HUES64 (cell line): ENCODE results near the gene FAM53C. TPM values are rescaled to one million over a fixed set of nuclear protein-coding genes. Genes with fewer than 3 reads are reported as not detected.
"Not testable (repeated sequence)": the region's sequence is repeated elsewhere in the genome, so short reads cannot be mapped to it uniquely, and the experiment has no call there.

Experiments used
- H3K27ac ChIP-seq: 2 replicates; pipeline ENCODE4 v1.7.0; 2013; ENCODE audit warnings: low read depth, low read length, inconsistent platforms
- H3K27me3 ChIP-seq: 2 replicates; pipeline ENCODE4 v1.6.1; 2013; ENCODE audit warnings: mild to moderate bottlenecking, low read length; ENCODE audit not compliant: insufficient read depth
- H3K36me3 ChIP-seq: 2 replicates; pipeline ENCODE4 v1.6.1; 2013; ENCODE audit warnings: mild to moderate bottlenecking, low read length; ENCODE audit not compliant: insufficient read depth
- H3K4me1 ChIP-seq: 2 replicates; pipeline ENCODE4 v1.6.1; 2013; ENCODE audit warnings: mild to moderate bottlenecking, low read length, moderate library complexity; ENCODE audit not compliant: insufficient read depth
- H3K4me3 ChIP-seq: 2 replicates; pipeline ENCODE4 v1.5.1; 2013; ENCODE audit warnings: mild to moderate bottlenecking, low read length, moderate library complexity
- H3K9ac ChIP-seq: 2 replicates; pipeline ENCODE4 v1.6.1; 2013; ENCODE audit warnings: mild to moderate bottlenecking, low read depth, low read length
- H3K9me3 ChIP-seq: 2 replicates; pipeline ENCODE4 v1.6.1; 2013; ENCODE audit warnings: low read depth, low read length; ENCODE audit not compliant: insufficient read depth
- WGBS: fragments of 150-250, 120-280 bp; methylation state at CpG from one replicate; pipeline ENCODE4 v1.1.7; 2013; ENCODE audit warnings: missing lambda C conversion rate; 5-methylcytosine and 5-hydroxymethylcytosine counted together
- polyA plus RNA-seq, 2 experiments: library from polyadenylated mRNA; stranded (reverse); fragments of 50-300 nt; gene quantifications; one replicate each; pipeline ENCODE4 v1.2.3, GENCODE V29; 2013

The FAM53C gene
- 37.5 TPM for polyA plus RNA-seq (2013, experiment 1 of 2)
- 38.6 TPM for polyA plus RNA-seq (2013, experiment 2 of 2)

DNA sequence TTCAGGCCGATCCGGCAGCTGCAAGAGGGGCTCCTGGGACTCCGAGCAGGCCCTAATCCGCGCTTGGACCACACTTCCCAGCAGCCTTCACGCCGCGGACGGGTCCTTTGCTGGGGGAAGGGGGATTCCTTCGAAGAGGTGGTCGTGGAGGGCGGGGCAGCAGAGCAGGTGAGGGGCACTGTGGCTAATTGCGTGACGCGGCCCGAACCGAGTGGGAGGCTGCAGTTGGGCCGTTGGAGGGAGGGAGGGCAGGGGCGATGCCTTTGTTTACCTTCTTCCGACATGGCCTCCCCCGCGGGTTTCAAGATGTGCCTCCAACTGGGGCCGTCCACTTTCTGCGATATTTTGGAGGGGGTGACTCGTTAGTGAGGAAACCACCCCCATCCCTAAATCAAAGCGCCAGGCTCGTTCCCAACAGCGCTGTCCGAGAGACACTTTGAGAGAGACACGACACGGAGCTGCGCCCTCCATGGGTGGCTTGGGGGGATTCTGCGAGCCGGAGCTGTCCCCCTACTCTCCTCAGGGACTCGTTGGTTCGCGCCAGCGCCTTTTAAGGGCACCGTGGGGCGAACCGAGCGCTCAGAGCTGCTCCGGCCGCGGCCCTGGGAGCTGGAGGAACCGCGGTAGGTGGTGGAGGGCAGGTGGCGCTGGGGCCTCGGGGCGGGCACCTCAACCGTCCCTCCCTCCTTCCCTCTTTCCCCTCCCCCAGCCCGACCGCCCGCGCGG is at the start of gene FAM53C:
Gene FAM53C, plus strand, starts transcription at position 582 of the 726 bp plus-strand sequence. CDS start 3,070 bp downstream, outside the sequence.
- Histone ChIP-seq H3K36me3 (peaks cover 26% of the 10 kb centered on the region), H3K27ac (peak within 1 kb of the TSS; percentile 97), H3K9ac (peak within 1 kb of the TSS; percentile 93), H3K4me1 (peaks cover 11% of the 10 kb centered on the region), H3K27me3 (no peaks in the 10 kb centered on the region), H3K9me3 (no peaks in the 10 kb centered on the region), H3K4me3 (peak within 1 kb of the TSS; percentile 59)
- WGBS, result under 1% methylated on average over 43 of the region's 56 CpGs

DNA sequence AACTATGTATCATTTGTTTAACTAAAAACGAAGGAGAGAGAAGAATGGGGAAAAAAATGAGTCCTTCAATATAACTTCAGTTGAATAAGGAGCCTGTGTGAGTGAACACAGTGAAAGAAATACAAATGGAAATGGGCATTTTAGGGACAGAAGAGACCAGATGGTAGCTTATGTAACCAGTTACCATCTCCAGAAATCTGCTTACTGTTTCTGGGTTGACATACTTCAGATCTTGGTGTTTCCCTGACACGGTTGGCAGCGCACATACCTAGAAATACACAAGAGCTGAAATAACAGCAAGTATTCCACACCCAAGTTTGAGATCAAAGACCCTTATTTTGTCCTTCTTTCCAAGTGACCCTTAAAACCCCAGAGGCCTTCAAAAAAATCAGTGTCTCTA is 48.8 kb upstream of the FAM53C start:
- whole genome bisulfite sequencing, result 87% methylated on average over 3 of the region's 3 CpGs
- H3K36me3 ChIP-seq, result peaks cover 52% of the 10 kb centered on the region
- H3K9me3 ChIP-seq, result no peaks in the 10 kb centered on the region
- no peaks in the 10 kb centered on the region for H3K27me3 ChIP-seq
- no peaks in the 10 kb centered on the region for H3K4me1 ChIP-seq
- no peak overlapping the region for H3K9ac ChIP-seq
- H3K27ac ChIP-seq, result no peak overlapping the region
- H3K4me3 ChIP-seq, result no peak overlapping the region

DNA sequence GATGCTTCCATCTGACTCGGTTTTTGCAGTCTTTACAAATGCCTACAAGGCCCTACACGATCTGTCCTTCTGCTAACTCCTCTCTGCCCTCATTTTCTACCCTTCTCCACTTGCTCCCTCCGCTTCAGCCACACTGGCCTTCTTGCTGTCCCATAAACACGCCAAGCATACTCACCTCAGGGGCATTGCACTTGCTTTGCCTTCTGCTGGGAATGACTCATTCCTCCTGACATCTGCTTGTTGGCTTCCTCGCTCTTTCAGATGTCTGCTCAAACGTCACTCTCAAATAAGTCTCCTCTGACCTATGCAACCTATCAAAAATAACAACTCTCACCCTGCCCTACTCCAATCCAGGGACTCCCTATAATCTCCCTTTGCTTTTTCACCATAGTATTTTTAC is 34.7 kb upstream of the FAM53C start:
- Histone ChIP-seq H3K9ac (no peak overlapping the region), H3K27ac (no peak overlapping the region), H3K27me3 (no peaks in the 10 kb centered on the region), H3K36me3 (peaks cover 9% of the 10 kb centered on the region), H3K9me3 (no peaks in the 10 kb centered on the region), H3K4me1 (no peaks in the 10 kb centered on the region), H3K4me3 (no peak overlapping the region)
- WGBS, result 87% methylated on average over 6 of the region's 6 CpGs

DNA sequence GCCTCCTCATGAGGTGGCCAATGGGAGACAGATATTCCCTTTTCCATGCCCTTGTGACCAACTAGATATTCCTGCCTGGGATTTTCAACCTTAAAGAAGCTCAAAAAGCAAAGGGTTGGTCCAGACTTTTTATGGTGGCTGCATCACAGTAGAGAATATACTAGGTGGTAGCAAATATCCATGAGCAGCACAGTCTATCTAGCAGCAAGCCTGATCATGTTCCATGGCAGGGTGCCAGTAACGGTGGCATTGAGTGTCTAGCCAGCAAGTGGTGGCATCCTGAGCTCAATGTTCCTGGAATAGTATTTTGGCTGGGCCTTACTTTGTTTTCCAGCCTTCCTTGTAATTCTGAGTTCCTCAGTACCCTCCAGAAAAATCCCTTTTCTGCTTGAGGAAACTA is 32.3 kb upstream of the FAM53C start:
- Histone ChIP-seq H3K9me3 (no peaks in the 10 kb centered on the region), H3K36me3 (peaks cover 14% of the 10 kb centered on the region), H3K9ac (no peak overlapping the region), H3K27me3 (no peaks in the 10 kb centered on the region), H3K4me3 (no peak overlapping the region), H3K4me1 (no peaks in the 10 kb centered on the region), H3K27ac (no peak overlapping the region)
- WGBS, result 95% methylated on average over 1 of the region's 1 CpG

DNA sequence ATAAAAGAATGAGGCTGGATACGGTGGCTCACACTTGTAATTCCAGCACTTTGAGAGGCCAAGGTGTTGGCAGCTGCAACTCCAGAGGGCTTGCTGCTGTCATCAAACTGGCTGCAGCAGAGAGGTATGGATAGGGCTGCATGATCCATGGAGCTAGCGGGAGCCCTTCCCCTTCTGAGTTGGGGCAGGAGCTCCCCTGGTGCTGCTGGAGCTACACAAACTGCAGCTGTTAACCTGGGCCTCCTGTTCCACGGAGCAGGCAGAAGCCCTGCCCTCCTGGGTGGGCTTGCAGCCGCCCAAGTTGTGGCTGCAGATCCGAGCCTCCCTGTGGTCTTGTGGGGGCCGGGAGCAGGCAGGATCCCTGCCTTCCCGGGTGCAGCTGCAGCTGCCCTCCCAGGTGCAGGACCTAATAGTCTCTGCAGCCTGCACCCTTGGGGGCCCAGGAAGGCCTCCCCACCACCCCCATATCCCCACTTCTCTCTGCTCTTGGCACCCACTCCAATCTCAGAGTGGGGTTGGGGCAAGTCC is 22.3 kb upstream of the FAM53C start:
- Histone ChIP-seq H3K27me3 (no peaks in the 10 kb centered on the region), H3K4me1 (no peaks in the 10 kb centered on the region), H3K9me3 (no peaks in the 10 kb centered on the region), H3K9ac (no peak overlapping the region), H3K27ac (no peak overlapping the region), H3K36me3 (peaks cover 56% of the 10 kb centered on the region), H3K4me3 (no peak overlapping the region)
- WGBS, result 91% methylated on average over 7 of the region's 7 CpGs

DNA sequence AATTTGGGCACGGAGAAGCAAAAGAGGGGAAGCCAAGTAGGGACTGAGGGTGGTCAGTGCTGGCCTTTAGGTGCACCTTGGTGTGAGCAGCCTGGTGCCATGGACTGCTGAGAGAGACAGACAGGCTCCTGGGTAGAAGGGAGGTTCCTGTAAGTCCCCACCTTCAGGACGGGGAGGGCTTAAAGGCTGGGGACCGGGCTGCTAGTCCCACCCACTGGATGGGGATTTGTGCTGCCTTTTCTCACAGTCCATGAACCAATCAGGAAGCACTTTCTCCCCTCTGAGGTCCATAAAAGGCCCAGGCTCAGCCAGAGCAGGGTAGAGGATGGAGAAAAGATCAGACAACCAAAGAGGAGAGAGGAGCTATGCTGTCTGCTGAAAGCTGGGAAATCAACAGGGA is 21.7 kb upstream of the FAM53C start:
- WGBS, result 85% methylated on average over 3 of the region's 3 CpGs

DNA sequence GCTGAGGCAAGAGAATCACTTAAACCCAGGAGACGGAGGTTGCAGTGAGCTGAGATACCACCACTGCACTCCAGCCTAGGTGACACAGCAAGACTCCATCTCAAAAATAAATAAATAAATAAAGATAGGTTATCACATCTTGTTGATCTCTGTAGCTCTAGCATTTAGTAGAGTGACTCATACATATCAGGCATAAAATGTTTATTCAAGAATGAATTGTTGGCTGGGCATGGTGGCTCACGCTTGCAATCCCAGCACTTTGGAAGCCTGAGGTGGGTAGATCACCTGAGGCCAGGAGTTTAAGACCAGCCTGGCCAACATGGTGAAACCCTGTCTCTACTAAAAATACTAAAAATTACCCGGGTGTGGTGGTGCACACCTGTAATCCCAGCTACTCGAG is 19.9 kb upstream of the FAM53C start:
- H3K27ac ChIP-seq, H3K27me3 ChIP-seq, H3K9ac ChIP-seq, H3K4me1 ChIP-seq, H3K4me3 ChIP-seq, H3K9me3 ChIP-seq: not testable (repeated sequence)
- H3K36me3 ChIP-seq, result peaks cover 57% of the 10 kb centered on the region
- WGBS, result 97% methylated on average over 4 of the region's 4 CpGs

More for the DNA sequence above, 21.7 kb upstream of the FAM53C start:
- Histone ChIP-seq H3K27ac (no peak overlapping the region), H3K9ac (no peak overlapping the region), H3K9me3 (no peaks in the 10 kb centered on the region), H3K27me3 (no peaks in the 10 kb centered on the region), H3K4me3 (no peak overlapping the region), H3K4me1 (no peaks in the 10 kb centered on the region), H3K36me3 (peaks cover 60% of the 10 kb centered on the region)

DNA sequence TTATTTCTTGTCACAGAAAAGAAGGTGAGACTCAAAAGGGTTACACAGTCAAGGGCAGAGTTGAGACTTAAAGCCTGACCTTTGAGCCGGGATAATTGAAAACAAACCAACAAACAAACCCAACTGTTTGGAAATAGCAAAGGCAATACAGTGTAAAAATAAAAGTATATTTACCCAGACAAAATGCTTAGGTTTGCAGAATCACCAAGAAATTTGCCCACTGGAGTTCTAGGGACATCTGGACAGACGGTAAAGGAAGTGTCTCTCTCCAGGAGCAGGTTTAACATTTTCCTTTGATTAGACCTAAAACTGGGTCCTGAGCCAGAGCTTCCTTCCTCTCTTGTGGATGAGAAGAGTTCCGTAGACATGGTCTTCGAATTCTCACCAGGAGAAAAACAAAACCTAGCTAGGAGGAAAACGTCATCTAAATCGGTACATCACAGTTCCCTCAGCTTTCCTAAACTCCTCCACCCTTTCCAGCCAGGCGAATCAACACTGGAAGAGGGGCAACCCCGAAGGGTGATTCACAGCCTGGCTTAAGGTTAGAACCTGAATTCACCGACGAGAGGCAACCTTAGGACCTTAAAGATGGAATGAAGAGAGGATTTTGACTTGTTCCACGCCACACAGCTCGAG is 7.1 kb upstream of the FAM53C start:
- no peaks in the 10 kb centered on the region for H3K27me3 ChIP-seq
- H3K36me3 ChIP-seq, result peaks cover 18% of the 10 kb centered on the region
- 0 out of 2 replicates have a peak, but pooled peaks cover 3% of the 10 kb centered on the region for H3K4me1 ChIP-seq
- WGBS, result 15% methylated on average over 11 of the region's 12 CpGs
- no peaks in the 10 kb centered on the region for H3K9me3 ChIP-seq
- H3K27ac ChIP-seq, result peak overlapping the region; percentile 75
- H3K9ac ChIP-seq, result peak overlapping the region; percentile 85
- peak overlapping the region; percentile 84 for H3K4me3 ChIP-seq

DNA sequence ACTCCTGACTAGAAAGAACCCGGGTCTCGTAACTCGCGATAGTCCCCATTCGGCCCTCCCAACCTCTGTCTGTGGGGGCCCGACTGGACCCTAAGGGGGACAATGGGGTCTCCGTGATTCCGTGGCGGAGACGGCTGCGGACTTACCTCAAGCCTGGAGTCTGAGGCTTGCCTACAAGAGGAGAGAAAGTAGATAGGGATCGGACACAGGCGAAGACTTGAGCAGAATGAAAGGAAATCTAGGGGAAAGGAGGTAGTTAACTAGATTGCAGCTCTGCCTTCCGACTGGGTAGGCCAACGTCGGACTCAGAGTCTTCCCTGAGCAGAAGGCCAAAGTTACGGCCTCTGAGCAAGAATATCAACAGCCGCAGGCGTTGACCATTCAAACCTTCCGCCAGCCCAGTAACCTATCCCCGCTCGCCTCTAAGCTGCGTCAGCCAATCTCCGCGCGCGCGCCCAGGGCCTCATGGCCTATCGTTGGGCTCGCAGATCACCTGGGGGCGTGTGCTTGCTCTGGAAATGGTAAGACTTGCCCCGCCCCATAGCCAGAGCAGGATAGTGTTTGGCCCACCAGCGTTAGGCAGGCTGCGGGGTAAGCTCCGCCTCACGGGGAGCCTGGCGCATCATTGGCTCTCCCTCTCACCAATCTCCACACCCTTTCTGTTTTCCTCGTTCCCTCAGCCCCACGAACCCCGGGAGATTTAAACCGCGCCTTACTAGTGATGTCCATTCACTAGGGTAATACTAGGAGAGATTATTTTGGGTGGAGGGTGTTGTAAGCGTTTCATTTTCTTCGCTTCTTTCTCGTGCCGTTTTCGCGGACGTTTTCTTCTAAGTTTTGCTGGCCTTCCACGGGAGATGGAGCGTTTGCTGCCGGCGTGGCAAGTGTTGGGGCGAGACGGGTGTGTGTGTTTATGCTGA is 6.4 kb upstream of the FAM53C start, which contains the start of gene CDC25C:
Gene CDC25C, minus strand, starts transcription at position 356 of the 920 bp plus-strand sequence. CDS start 624 bp downstream, outside the sequence.
- under 1% methylated on average over 55 of the region's 55 CpGs for WGBS
- H3K36me3 ChIP-seq, result peaks cover 14% of the 10 kb centered on the region
- H3K4me3 ChIP-seq, result peak within 1 kb of the TSS; percentile 84
- no peaks in the 10 kb centered on the region for H3K27me3 ChIP-seq
- peaks cover 4% of the 10 kb centered on the region; the same call in 1 of the 2 replicates for H3K4me1 ChIP-seq
- H3K9me3 ChIP-seq, result no peaks in the 10 kb centered on the region
- H3K27ac ChIP-seq, result peak within 1 kb of the TSS; percentile 75
- H3K9ac ChIP-seq, result peak within 1 kb of the TSS; percentile 85

DNA sequence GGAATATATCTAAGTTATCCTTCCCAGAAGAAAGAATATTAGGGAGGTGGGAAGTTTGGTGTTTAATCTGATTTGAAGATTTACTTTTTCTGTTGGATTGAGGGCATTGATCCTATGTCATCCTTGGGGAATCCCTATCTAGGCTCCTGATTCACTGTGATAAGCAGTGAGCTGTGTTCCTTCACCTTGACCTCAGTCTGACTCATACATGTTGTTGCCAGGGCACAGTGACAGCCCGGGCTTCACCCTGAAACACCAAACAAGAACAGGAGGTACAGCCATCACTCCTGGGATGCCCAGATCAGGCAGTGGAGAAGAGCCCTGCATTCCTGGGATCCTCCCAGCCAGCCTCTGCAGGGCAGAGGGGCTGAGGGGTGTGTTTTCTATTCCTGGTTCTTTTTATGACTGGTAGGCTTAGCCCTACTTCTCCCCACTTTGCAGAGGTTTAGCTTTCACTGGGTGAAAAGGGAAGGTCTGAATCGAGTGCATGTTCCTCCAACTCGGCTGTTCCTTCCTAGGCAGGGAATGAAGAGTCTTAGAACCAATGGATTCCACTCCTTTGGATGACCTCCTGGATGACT is 3.1 kb upstream of the FAM53C start:
- Histone ChIP-seq H3K27me3 (no peaks in the 10 kb centered on the region), H3K4me3 (no peak overlapping the region), H3K9ac (no peak overlapping the region), H3K9me3 (no peaks in the 10 kb centered on the region), H3K36me3 (0 out of 2 replicates have a peak, but pooled peaks cover 2% of the 10 kb centered on the region), H3K4me1 (peaks cover 14% of the 10 kb centered on the region), H3K27ac (no peak overlapping the region)
- WGBS, result 89% methylated on average over 3 of the region's 3 CpGs
